Colonic mucosa (tissue), 4 donors: ENCODE results near the gene NAPA. TPM values are rescaled to one million over a fixed set of nuclear protein-coding genes. Genes with fewer than 3 reads are reported as not detected.
A peak's percentile ranks its signal among the peaks of the same experiment; 100 is the strongest.

Experiments used
- DNase-seq: peaks from one replicate; pipeline ENCODE4 v3.0.0-alpha.2; 2020
- H3K27ac ChIP-seq: fragments of 200-600 bp; one replicate; pipeline ENCODE4 v1.8.0; 2021
- H3K27me3 ChIP-seq: fragments of 200-600 bp; one replicate; pipeline ENCODE4 v1.8.0; 2021
- H3K36me3 ChIP-seq: fragments of 200-600 bp; one replicate; pipeline ENCODE4 v1.8.0; 2021
- H3K4me1 ChIP-seq: fragments of 200-600 bp; one replicate; pipeline ENCODE4 v1.8.0; 2021; ENCODE audit warnings: mild to moderate bottlenecking
- H3K4me3 ChIP-seq: fragments of 200-600 bp; one replicate; pipeline ENCODE4 v1.8.0; 2021
- H3K9ac ChIP-seq, 2 donors: one replicate each; pipeline ENCODE4 v1.7.0; 2013; ENCODE audit warnings: control low read depth in 2 of 2, low read depth in 2 of 2, low read length in 2 of 2
- H3K9me3 ChIP-seq: fragments of 200-600 bp; one replicate; pipeline ENCODE4 v1.8.0; 2021
- CTCF ChIP-seq: fragments of 200-600 bp; IDR thresholded peaks from one replicate; pipeline ENCODE4 v1.8.0; 2022; ENCODE audit warnings: antibody characterized with exemption, mild to moderate bottlenecking
- intact Hi-C: fragments of 100-400 bp; cut with DNase I; formaldehyde crosslinking; loops from one replicate; pipeline ENCODE4 v1.14.1; 2022
- total RNA-seq, 2 donors: library from RNA; stranded (reverse); fragmentation: NEBNext Ultra II Directional in 1 of 2; extraction: Animal tissue kit (Norgen Biotek cat#: 25700) in 1 of 2; gene quantifications; one replicate each; pipeline ENCODE4 v1.2.1, GENCODE V29; 2021
- donor health status: healthy.
- donor health status: DM: no; HTN: no; CAD: no.
- donor health status: DM: no; HTN: no; CAD: no.

Gene NAPA
- total RNA-seq, 2 donors from 2014 or later: 111 to 115 TPM

DNA sequence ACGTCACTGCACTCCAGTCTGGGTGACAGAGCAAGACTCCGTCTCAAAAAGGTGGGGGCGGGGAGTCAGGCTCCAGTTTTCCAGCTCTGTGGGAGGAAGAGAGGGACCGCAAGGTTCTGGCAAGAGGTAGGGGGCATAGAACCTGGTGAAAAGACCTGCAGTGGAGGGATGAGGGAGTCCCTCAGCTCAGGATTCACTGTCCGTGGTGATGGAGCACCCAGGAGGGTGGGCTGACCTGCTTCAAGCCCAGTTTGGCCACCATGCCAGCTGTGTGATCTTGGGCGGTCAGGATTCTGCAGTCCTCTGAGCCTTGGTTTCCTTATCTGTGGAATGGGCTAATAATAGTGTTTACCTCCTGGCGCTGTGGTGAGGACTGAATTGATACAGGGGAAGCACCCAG is 64.4 kb downstream of the NAPA start:
- no peaks in the 10 kb centered on the region for H3K9me3 ChIP-seq
- DNase-seq: no peak
- no peak overlapping the region for H3K27ac ChIP-seq
- no peak overlapping the region for H3K9ac ChIP-seq
- no peak overlapping the region for H3K4me3 ChIP-seq
- peaks cover 27% of the 10 kb centered on the region for H3K27me3 ChIP-seq
- H3K4me1 ChIP-seq: peaks cover 3% of the 10 kb centered on the region
- no peaks in the 10 kb centered on the region for H3K36me3 ChIP-seq
- no peak for TF ChIP-seq CTCF
- intact Hi-C loops: no loop called here

DNA sequence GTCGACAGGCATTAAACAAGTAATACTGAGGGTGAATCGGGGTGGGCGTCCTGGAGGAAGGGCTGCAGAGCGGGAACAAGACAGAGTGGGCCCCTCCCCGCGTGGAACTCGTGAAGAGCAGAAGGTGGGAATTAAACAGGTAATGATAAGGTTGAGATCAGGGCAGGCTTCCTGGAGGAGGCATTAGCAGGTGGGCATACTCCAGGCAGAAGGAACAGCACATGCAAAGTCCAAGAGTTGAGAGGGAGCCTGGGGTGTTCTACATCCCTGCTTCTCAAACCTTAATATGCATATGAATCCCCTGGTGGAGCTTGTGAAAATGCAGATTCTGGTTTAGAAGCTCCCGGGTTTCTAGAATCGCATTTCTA is 66.5 kb downstream of the NAPA start:
- Histone ChIP-seq H3K36me3 (no peaks in the 10 kb centered on the region), H3K9me3 (no peaks in the 10 kb centered on the region), H3K9ac (no peak overlapping the region), H3K4me3 (no peak overlapping the region), H3K4me1 (peaks cover 3% of the 10 kb centered on the region), H3K27me3 (peaks cover 46% of the 10 kb centered on the region), H3K27ac (no peak overlapping the region)
- intact Hi-C loops: no loop called here
- no peak for TF ChIP-seq CTCF
- DNase-seq: no peak

GRCh38 chr19:47447470-47448359 is 67.1 kb downstream of the NAPA start:
- Histone ChIP-seq H3K27ac (no peak overlapping the region), H3K9ac (no peak overlapping the region), H3K4me1 (peaks cover 3% of the 10 kb centered on the region), H3K9me3 (no peaks in the 10 kb centered on the region), H3K27me3 (peaks cover 48% of the 10 kb centered on the region), H3K4me3 (no peak overlapping the region), H3K36me3 (no peaks in the 10 kb centered on the region)
- no peak for TF ChIP-seq CTCF
- intact Hi-C loops: no loop called here
- DNase-seq: peak; percentile 71

DNA sequence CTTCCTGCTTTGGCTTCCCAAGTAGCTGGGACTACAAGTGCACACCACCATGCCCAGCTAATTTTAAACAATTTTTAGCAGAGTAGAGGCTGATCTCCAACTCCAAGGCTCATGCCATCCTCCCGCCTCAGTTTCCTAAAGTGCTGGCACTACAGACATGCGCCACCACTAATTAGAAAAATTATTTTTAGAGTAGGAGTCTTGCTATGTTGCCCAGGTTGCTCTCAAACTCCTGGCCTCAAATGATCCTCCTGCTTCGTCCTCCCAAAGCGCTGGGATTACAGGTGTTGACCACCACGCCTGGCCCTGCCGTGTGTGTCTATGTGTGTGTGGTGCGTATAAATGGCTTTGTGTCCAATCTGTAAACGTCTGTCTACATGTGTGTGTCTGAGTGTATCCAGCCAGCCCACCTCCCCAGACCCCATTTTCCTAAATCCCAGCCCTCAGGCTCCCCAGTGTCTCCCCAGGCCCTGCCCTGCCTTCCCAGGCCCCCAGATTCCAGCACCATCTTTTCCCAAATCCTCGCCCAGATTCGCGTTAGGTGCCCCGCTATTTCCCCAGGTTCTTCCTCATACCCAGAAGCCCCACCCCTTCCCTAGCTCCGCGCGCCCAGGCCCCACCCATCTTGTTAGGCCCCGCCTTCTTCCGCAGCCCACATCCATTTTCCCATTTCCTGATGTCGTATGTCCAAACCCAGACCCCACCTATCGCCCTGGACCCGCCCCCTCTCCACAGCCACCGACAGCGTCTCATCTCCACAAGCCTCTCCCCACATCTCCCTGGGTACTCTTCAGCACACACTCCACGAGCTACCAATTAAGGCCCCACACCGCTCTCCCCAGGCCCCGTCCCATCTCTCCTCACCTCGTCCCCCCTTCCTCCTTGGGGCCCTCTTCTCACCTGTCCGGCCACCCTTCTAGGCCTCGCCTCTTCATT is 68.1 kb downstream of the NAPA start:
- no peak overlapping the region for H3K9ac ChIP-seq
- peaks cover 48% of the 10 kb centered on the region for H3K27me3 ChIP-seq
- no peak overlapping the region for H3K4me3 ChIP-seq
- peak; percentile 66 for DNase-seq
- no peak for TF ChIP-seq CTCF
- H3K27ac ChIP-seq: no peak overlapping the region
- intact Hi-C loops: no loop called here
- no peaks in the 10 kb centered on the region for H3K9me3 ChIP-seq
- H3K36me3 ChIP-seq: no peaks in the 10 kb centered on the region
- H3K4me1 ChIP-seq: peaks cover 3% of the 10 kb centered on the region

- no peaks in the 10 kb centered on the region for H3K36me3 ChIP-seq
- H3K9ac ChIP-seq: no peak overlapping the region
- no peaks in the 10 kb centered on the region for H3K9me3 ChIP-seq
- H3K27me3 ChIP-seq: peaks cover 48% of the 10 kb centered on the region
- H3K4me1 ChIP-seq: peaks cover 3% of the 10 kb centered on the region
- no peak for TF ChIP-seq CTCF
- intact Hi-C loops: no loop called here
- H3K27ac ChIP-seq: no peak overlapping the region
- H3K4me3 ChIP-seq: no peak overlapping the region
- DNase-seq: peak; percentile 27
Observed at GRCh38 chr19:47445937-47446402, 68.9 kb downstream of the NAPA start.
